ENCODE results near the gene EIF4G3. TPM values are rescaled to one million over a fixed set of nuclear protein-coding genes. Genes with fewer than 3 reads are reported as not detected.

EIF4G3 gene
- total RNA-seq, 1 donor from 2014 or later: 39.3 TPM

DNA sequence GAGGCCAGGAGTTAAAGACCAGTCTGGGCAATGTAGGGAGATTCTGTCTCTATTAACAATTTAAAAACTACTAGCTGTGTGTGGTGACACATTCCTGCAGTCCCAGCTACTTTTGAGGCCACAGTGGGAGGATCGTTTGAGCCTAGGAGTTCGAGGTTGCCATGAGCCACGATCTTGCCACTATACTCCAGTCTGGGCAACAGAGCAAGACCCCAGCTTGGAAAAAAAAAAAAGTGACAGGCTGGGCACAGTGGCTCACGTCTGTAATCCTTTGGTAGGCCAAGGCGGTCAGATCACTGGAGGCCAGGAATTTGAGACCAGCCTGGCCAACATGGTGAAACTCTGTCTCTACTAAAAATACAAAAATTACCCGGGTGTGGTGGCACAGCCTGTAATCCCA lies 416.4 kb downstream of the EIF4G3 start:
- intact Hi-C loops (cut with DNase I): no loop called here
- Histone ChIP-seq H3K27ac (no peak overlapping the region), H3K9me3 (no peaks in the 10 kb centered on the region), H3K4me1 (no peaks in the 10 kb centered on the region), H3K27me3 (no peaks in the 10 kb centered on the region), H3K4me3 (no peak overlapping the region), H3K36me3 (peaks cover 3 to 100% of the 10 kb centered on the region in 2 donors)
- TF ChIP-seq POLR2A (IDR thresholded peaks at IDR 0.05) (no peak), POLR2AphosphoS5 (IDR thresholded peaks at IDR 0.05; ENCODE audit: insufficient read depth in 1 of 2, low read depth in 1 of 2) (no peak)
- TF ChIP-seq, protein P1, sequence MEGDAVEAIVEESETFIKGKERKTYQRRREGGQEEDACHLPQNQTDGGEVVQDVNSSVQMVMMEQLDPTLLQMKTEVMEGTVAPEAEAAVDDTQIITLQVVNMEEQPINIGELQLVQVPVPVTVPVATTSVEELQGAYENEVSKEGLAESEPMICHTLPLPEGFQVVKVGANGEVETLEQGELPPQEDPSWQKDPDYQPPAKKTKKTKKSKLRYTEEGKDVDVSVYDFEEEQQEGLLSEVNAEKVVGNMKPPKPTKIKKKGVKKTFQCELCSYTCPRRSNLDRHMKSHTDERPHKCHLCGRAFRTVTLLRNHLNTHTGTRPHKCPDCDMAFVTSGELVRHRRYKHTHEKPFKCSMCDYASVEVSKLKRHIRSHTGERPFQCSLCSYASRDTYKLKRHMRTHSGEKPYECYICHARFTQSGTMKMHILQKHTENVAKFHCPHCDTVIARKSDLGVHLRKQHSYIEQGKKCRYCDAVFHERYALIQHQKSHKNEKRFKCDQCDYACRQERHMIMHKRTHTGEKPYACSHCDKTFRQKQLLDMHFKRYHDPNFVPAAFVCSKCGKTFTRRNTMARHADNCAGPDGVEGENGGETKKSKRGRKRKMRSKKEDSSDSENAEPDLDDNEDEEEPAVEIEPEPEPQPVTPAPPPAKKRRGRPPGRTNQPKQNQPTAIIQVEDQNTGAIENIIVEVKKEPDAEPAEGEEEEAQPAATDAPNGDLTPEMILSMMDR (IDR thresholded peaks at IDR 0.05): no peak
- DNase-seq (ENCODE audit: extremely low spot score in 2 of 2): no peak

MicroRNAs encoded within 50 kb of the gene (microRNA counts, 767-probe panel; counts per million panel counts)
- 238 to 261 counts per million in 2 donors for microRNA hsa-miR-1256

Small RNAs within 50 kb of the gene (microRNA-seq; reads per million reads assigned to microRNA genes)
- gene MIR1256 (ENCODE audit: borderline number of aligned reads, borderline replicate concordance): not detected

Small RNAs within 50 kb of the gene (small RNA-seq; reads per million reads assigned to genes)
- gene AL627311.1: not detected
- gene MIR1256: not detected
- not detected for gene RNU7-200P

Other genes with a start within 250 kb of the EIF4G3 start
- gene ECE1, start 113.6 kb upstream of the EIF4G3 start, total RNA-seq: 93.8 TPM